Activated naive CD4-positive, alpha-beta T cell treated with anti-CD3 and anti-CD28 coated beads, Interleukin-2, amount 50 U/mL, for 24 hours (primary cell): ENCODE measurements around the gene JAKMIP1.
"Not testable (repeated sequence)": the region's sequence is repeated elsewhere in the genome, so short reads cannot be mapped to it uniquely, and the experiment has no call there.

Experiments
- H3K27ac Mint-ChIP-seq: one replicate; pipeline ENCODE4 v1.8.0; 2021; ENCODE audit warnings: mild to moderate bottlenecking, mixed read lengths
- H3K27me3 Mint-ChIP-seq: one replicate; pipeline ENCODE4 v1.8.0; 2021; ENCODE audit warnings: mixed read lengths
- H3K36me3 Mint-ChIP-seq: one replicate; pipeline ENCODE4 v1.8.0; 2021; ENCODE audit warnings: mixed read lengths
- H3K4me1 Mint-ChIP-seq: one replicate; pipeline ENCODE4 v1.8.0; 2021; ENCODE audit warnings: mixed read lengths
- H3K4me3 Mint-ChIP-seq: one replicate; pipeline ENCODE4 v1.8.0; 2021; ENCODE audit warnings: mild to moderate bottlenecking, mixed read lengths
- H3K9me3 Mint-ChIP-seq: one replicate; pipeline ENCODE4 v1.8.0; 2021; ENCODE audit warnings: mixed read lengths

The JAKMIP1 gene

GRCh38 chr4:6018331-6018730 is 182.0 kb downstream of the JAKMIP1 start, which contains the start of gene C4orf50:
Gene C4orf50 (minus strand): TSS chr4:6018431.
- no peaks in the 10 kb centered on the region for H3K4me1 Mint-ChIP-seq
- H3K27me3 Mint-ChIP-seq: peaks cover 5% of the 10 kb centered on the region
- H3K4me3 Mint-ChIP-seq: no peak within 1 kb of the TSS
- no peak within 1 kb of the TSS for H3K27ac Mint-ChIP-seq
- H3K36me3 Mint-ChIP-seq: no peaks in the 10 kb centered on the region
- no peaks in the 10 kb centered on the region for H3K9me3 Mint-ChIP-seq

GRCh38 chr4:6017800-6018199 is 182.5 kb downstream of the JAKMIP1 start:
- Mint-ChIP-seq H3K36me3 (no peaks in the 10 kb centered on the region), H3K4me1 (no peaks in the 10 kb centered on the region), H3K4me3 (no peak overlapping the region), H3K27me3 (peaks cover 5% of the 10 kb centered on the region), H3K9me3 (no peaks in the 10 kb centered on the region), H3K27ac (no peak overlapping the region)

- Mint-ChIP-seq H3K4me3 (no peak overlapping the region), H3K4me1 (no peaks in the 10 kb centered on the region), H3K9me3 (no peaks in the 10 kb centered on the region), H3K36me3 (no peaks in the 10 kb centered on the region), H3K27me3 (peaks cover 5% of the 10 kb centered on the region), H3K27ac (no peak overlapping the region)
Observed at GRCh38 chr4:6017030-6017429, 183.3 kb downstream of the JAKMIP1 start.

GRCh38 chr4:6013564-6013963 is 186.8 kb downstream of the JAKMIP1 start:
- H3K27me3 Mint-ChIP-seq: peaks cover 5% of the 10 kb centered on the region
- no peak overlapping the region for H3K4me3 Mint-ChIP-seq
- no peaks in the 10 kb centered on the region for H3K4me1 Mint-ChIP-seq
- H3K27ac Mint-ChIP-seq: no peak overlapping the region
- no peaks in the 10 kb centered on the region for H3K36me3 Mint-ChIP-seq
- no peaks in the 10 kb centered on the region for H3K9me3 Mint-ChIP-seq

- no peaks in the 10 kb centered on the region for H3K36me3 Mint-ChIP-seq
- no peak overlapping the region for H3K27ac Mint-ChIP-seq
- H3K4me3 Mint-ChIP-seq: no peak overlapping the region
- H3K27me3 Mint-ChIP-seq: peaks cover 6% of the 10 kb centered on the region
- no peaks in the 10 kb centered on the region for H3K9me3 Mint-ChIP-seq
- no peaks in the 10 kb centered on the region for H3K4me1 Mint-ChIP-seq
Observed at GRCh38 chr4:6012200-6012599, 188.1 kb downstream of the JAKMIP1 start.

GRCh38 chr4:6011686-6012085 is 188.7 kb downstream of the JAKMIP1 start:
- Mint-ChIP-seq H3K4me3 (no peak overlapping the region), H3K27me3 (peaks cover 9% of the 10 kb centered on the region), H3K36me3 (no peaks in the 10 kb centered on the region), H3K27ac (no peak overlapping the region), H3K9me3 (no peaks in the 10 kb centered on the region), H3K4me1 (no peaks in the 10 kb centered on the region)

GRCh38 chr4:6011271-6011671 is 189.1 kb downstream of the JAKMIP1 start:
- Mint-ChIP-seq H3K36me3 (no peaks in the 10 kb centered on the region), H3K27me3 (peaks cover 9% of the 10 kb centered on the region), H3K4me3 (no peak overlapping the region), H3K27ac (no peak overlapping the region), H3K4me1 (no peaks in the 10 kb centered on the region), H3K9me3 (no peaks in the 10 kb centered on the region)

- H3K27ac Mint-ChIP-seq: no peak overlapping the region
- H3K9me3 Mint-ChIP-seq: no peaks in the 10 kb centered on the region
- no peaks in the 10 kb centered on the region for H3K36me3 Mint-ChIP-seq
- peaks cover 9% of the 10 kb centered on the region for H3K27me3 Mint-ChIP-seq
- H3K4me3 Mint-ChIP-seq: no peak overlapping the region
- H3K4me1 Mint-ChIP-seq: no peaks in the 10 kb centered on the region
Observed at GRCh38 chr4:6010789-6011188, 189.6 kb downstream of the JAKMIP1 start.

GRCh38 chr4:6009452-6009851 is 190.9 kb downstream of the JAKMIP1 start:
- peaks cover 9% of the 10 kb centered on the region for H3K27me3 Mint-ChIP-seq
- no peak overlapping the region for H3K27ac Mint-ChIP-seq
- H3K9me3 Mint-ChIP-seq: no peaks in the 10 kb centered on the region
- no peaks in the 10 kb centered on the region for H3K4me1 Mint-ChIP-seq
- no peak overlapping the region for H3K4me3 Mint-ChIP-seq
- no peaks in the 10 kb centered on the region for H3K36me3 Mint-ChIP-seq

GRCh38 chr4:6008766-6009385 is 191.5 kb downstream of the JAKMIP1 start:
- Mint-ChIP-seq H3K36me3 (no peaks in the 10 kb centered on the region), H3K27me3 (peaks cover 9% of the 10 kb centered on the region), H3K9me3 (no peaks in the 10 kb centered on the region), H3K4me3 (no peak overlapping the region), H3K4me1 (no peaks in the 10 kb centered on the region), H3K27ac (no peak overlapping the region)

GRCh38 chr4:6008092-6008551 is 192.2 kb downstream of the JAKMIP1 start:
- H3K4me3 Mint-ChIP-seq: no peak overlapping the region
- peaks cover 9% of the 10 kb centered on the region for H3K27me3 Mint-ChIP-seq
- H3K4me1 Mint-ChIP-seq: no peaks in the 10 kb centered on the region
- H3K36me3 Mint-ChIP-seq: no peaks in the 10 kb centered on the region
- H3K9me3 Mint-ChIP-seq: no peaks in the 10 kb centered on the region
- H3K27ac Mint-ChIP-seq: no peak overlapping the region

GRCh38 chr4:6005175-6005574 is 195.2 kb downstream of the JAKMIP1 start:
- H3K9me3 Mint-ChIP-seq: no peaks in the 10 kb centered on the region
- no peaks in the 10 kb centered on the region for H3K36me3 Mint-ChIP-seq
- no peaks in the 10 kb centered on the region for H3K4me1 Mint-ChIP-seq
- H3K4me3 Mint-ChIP-seq: no peak overlapping the region
- peaks cover 6% of the 10 kb centered on the region for H3K27me3 Mint-ChIP-seq
- H3K27ac Mint-ChIP-seq: no peak overlapping the region

- H3K27ac Mint-ChIP-seq, H3K27me3 Mint-ChIP-seq, H3K36me3 Mint-ChIP-seq, H3K4me3 Mint-ChIP-seq, H3K4me1 Mint-ChIP-seq, H3K9me3 Mint-ChIP-seq: not testable (repeated sequence)
Observed at GRCh38 chr4:6003485-6003884, 196.9 kb downstream of the JAKMIP1 start.

- H3K4me1 Mint-ChIP-seq: no peaks in the 10 kb centered on the region
- no peaks in the 10 kb centered on the region for H3K9me3 Mint-ChIP-seq
- H3K4me3 Mint-ChIP-seq: no peak overlapping the region
- no peaks in the 10 kb centered on the region for H3K36me3 Mint-ChIP-seq
- H3K27ac Mint-ChIP-seq: no peak overlapping the region
- peaks cover 5% of the 10 kb centered on the region for H3K27me3 Mint-ChIP-seq
Observed at GRCh38 chr4:6002926-6003325, 197.4 kb downstream of the JAKMIP1 start.

GRCh38 chr4:6002492-6002833 is 197.9 kb downstream of the JAKMIP1 start:
- Mint-ChIP-seq H3K4me3 (no peak overlapping the region), H3K27me3 (peaks cover 5% of the 10 kb centered on the region), H3K9me3 (no peaks in the 10 kb centered on the region), H3K4me1 (no peaks in the 10 kb centered on the region), H3K27ac (no peak overlapping the region), H3K36me3 (no peaks in the 10 kb centered on the region)

- no peaks in the 10 kb centered on the region for H3K36me3 Mint-ChIP-seq
- no peak overlapping the region for H3K4me3 Mint-ChIP-seq
- no peak overlapping the region for H3K27ac Mint-ChIP-seq
- H3K4me1 Mint-ChIP-seq: no peaks in the 10 kb centered on the region
- H3K9me3 Mint-ChIP-seq: no peaks in the 10 kb centered on the region
- peaks cover 4% of the 10 kb centered on the region for H3K27me3 Mint-ChIP-seq
Observed at GRCh38 chr4:6001680-6002491, 198.5 kb downstream of the JAKMIP1 start.
